ACC112 (cell line): Measurements from ENCODE around the gene TNS1.
A peak's percentile ranks its signal among the peaks of the same experiment; 100 is the strongest.

Source experiments
- H2AFZ ChIP-seq: fragments of 200-600 bp; sonication (generic); one replicate; pipeline ENCODE4 v1.6.0; 2017; ENCODE audit warnings: antibody characterized with exemption, low read length; ENCODE audit not compliant: unreplicated experiment
- H3K27ac ChIP-seq: fragments of 200-600 bp; sonication (generic); 2 replicates; pipeline ENCODE4 v1.5.1; 2014; ENCODE audit warnings: low read depth, mild to moderate bottlenecking, antibody characterized with exemption, low read length, moderate library complexity
- H3K27me3 ChIP-seq: fragments of 200-600 bp; sonication (generic); 2 replicates; pipeline ENCODE4 v1.6.1; 2014; ENCODE audit warnings: mild to moderate bottlenecking, antibody characterized with exemption, low read length, moderate library complexity, mixed read lengths; ENCODE audit not compliant: insufficient read depth
- H3K36me3 ChIP-seq: fragments of 200-600 bp; sonication (generic); 2 replicates; pipeline ENCODE4 v1.6.1; 2016; ENCODE audit warnings: mild to moderate bottlenecking, antibody characterized with exemption, low read length, moderate library complexity, mixed read lengths; ENCODE audit not compliant: insufficient read depth
- H3K4me1 ChIP-seq: fragments of 200-600 bp; sonication (generic); one replicate; pipeline ENCODE4 v1.6.1; 2016; ENCODE audit warnings: low read length, mixed read lengths; ENCODE audit not compliant: insufficient read depth, unreplicated experiment, control insufficient read depth
- H3K4me3 ChIP-seq: fragments of 200-600 bp; sonication (generic); 2 replicates; pipeline ENCODE4 v1.5.1; 2014; ENCODE audit warnings: mild to moderate bottlenecking, low read depth, low read length
- H3K79me2 ChIP-seq: fragments of 200-600 bp; sonication (generic); one replicate; pipeline ENCODE4 v1.6.0; 2016; ENCODE audit warnings: low read length; ENCODE audit not compliant: control insufficient read depth, unreplicated experiment, insufficient read depth

TNS1 gene

DNA sequence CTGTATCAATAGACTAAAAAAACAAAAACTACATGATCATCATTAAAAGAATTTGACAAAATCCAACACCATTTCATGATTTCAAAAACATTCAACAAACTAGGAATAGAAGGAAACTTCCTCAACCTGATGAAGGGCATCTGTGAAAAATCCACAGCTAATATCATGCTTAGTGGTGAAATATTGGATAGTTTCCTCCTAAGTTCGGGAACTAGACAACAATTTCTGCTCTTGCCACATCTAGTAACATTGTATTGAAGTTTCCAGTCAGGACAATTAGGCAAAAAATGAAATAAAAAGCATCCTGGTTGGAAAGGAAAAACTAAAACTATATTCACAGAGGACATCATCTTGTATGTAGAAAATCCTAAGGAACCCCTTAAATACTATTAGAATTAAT lies 34.8 kb downstream of the TNS1 start:
- peaks cover 41% of the 10 kb centered on the region for H3K4me1 ChIP-seq
- peaks cover 49% of the 10 kb centered on the region for H3K79me2 ChIP-seq
- no peak overlapping the region for H2AFZ ChIP-seq
- H3K27ac ChIP-seq: no peak overlapping the region
- no peak overlapping the region for H3K4me3 ChIP-seq
- H3K36me3 ChIP-seq: peaks cover 22% of the 10 kb centered on the region
- no peaks in the 10 kb centered on the region for H3K27me3 ChIP-seq

DNA sequence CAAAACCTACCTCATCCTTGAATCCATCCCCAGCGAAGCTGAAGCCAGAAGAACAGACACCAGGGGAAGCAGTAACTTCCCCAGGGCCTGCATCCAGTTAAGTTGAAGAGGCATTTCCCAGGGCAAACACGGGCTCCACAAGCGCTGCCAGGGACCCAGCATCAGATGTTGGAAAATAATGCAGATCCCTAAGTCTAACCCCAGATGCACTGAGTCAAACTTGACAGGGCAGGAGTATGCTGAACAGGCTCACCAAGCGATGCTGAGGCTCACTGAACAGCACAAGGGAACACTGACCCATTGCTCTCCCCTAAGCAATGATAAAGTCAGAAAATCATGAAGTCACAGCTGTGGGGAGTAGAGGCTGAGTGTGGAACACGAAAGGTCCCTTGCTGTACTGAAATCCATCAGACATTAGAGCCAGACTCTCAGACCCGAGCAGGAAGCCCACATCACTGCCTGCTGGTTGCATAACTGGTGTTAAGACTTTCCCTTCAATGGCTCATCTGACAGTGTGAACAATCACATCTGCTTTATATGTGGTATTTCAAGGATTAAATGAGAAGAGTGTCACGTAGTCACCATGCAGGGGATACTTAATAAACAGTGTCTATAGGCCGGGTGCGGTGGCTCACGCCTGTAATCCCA lies 36.2 kb downstream of the TNS1 start:
- Histone ChIP-seq H3K27me3 (no peaks in the 10 kb centered on the region), H3K36me3 (peaks cover 19% of the 10 kb centered on the region), H3K27ac (peak overlapping the region; percentile 57), H3K79me2 (peaks cover 52% of the 10 kb centered on the region), H2AFZ (no peak overlapping the region), H3K4me1 (peaks cover 41% of the 10 kb centered on the region), H3K4me3 (no peak overlapping the region; the same call in 1 of the 2 replicates)

DNA sequence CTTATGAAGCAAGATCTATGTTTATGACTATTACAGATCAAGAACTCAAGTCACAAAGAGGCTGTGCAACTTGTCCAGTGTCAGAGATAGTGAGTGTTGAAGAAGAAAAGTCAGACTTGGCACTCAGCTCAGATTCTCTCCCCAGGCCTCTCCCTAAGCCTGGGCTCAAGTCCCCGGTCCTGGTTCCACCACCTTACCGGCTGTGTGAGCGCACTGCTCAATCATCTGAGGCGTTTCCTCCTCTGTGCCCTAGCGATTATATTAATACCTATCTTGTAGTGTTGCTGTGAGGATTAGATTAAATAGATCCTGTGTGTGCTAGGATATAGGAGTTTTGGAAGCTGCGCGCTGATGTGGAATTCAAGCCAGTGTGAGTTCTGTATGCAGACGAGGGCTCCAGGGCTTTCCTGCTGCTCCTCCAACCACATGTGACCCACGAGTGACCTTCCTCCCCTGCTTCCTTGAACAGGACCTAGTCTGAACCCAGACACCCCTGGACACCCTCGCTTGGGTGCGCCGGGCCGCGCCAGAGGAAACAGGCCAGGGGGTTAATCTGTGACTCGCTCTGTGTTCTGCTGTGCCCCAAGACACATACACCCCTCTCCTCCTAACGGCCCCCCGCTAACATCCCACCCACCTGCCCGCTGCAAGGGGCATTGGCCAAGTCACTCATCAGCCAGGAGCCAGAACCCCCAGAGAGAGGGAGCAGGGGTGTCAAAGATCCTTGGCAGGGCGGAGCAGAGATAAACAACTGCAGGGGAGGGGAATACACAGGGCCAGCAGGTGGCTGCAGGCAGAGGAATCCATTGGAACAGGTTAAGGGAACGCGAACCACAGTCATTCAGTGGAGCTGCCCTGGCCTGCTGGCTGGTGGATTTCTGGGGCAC lies 38.3 kb downstream of the TNS1 start:
- H2AFZ ChIP-seq: no peak overlapping the region
- no peak overlapping the region for H3K4me3 ChIP-seq
- H3K4me1 ChIP-seq: peaks cover 41% of the 10 kb centered on the region
- peaks cover under 1% of the 10 kb centered on the region; the same call in 1 of the 2 replicates for H3K36me3 ChIP-seq
- H3K79me2 ChIP-seq: peaks cover 41% of the 10 kb centered on the region
- no peaks in the 10 kb centered on the region for H3K27me3 ChIP-seq
- H3K27ac ChIP-seq: no peak overlapping the region

DNA sequence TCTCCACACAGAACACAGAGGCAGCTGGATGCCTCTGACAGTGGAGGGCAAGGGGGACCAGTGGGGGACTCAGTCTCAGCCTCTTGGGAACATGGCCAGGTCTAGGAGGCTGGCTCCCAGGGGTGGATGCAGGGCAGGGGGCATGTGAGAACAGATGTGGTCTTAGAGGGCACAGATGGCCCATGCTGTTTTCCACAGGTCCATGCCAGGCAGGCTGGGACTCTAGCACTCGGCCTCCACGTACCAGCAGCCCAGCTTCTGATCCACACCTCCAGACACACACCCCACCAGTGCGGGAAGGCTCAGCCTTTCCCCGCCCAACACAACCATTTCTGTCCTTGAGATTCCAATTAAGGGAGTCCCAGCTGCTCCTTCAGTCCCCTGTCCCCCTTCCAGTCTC lies 42.4 kb downstream of the TNS1 start:
- Histone ChIP-seq H3K79me2 (peaks cover 19% of the 10 kb centered on the region), H3K4me1 (peaks cover 16% of the 10 kb centered on the region), H3K36me3 (no peaks in the 10 kb centered on the region), H2AFZ (no peak overlapping the region), H3K27me3 (no peaks in the 10 kb centered on the region), H3K4me3 (no peak overlapping the region), H3K27ac (no peak overlapping the region)

DNA sequence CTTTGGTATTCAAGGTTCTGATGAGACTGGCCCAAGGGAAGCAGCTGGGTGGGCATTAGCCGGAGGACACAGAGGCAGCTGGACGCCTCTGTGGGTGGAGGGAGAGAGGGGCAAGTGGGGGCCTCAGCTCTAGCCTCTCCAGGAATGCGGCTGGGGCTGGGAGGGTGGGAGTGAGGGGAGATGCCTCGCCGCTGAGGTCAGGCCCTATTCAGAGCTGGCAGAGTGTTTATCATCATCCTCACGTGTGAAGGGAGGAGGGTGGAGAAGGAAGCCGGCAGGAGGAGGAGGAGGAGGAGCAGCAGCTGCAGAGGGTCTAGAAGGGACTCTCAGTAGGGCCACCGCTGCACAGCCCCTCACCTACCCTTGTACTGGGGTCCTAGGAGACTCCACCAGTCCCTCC lies 43.1 kb downstream of the TNS1 start:
- Histone ChIP-seq H2AFZ (no peak overlapping the region), H3K4me3 (no peak overlapping the region), H3K27me3 (no peaks in the 10 kb centered on the region), H3K79me2 (peaks cover 13% of the 10 kb centered on the region), H3K4me1 (peaks cover 10% of the 10 kb centered on the region), H3K27ac (no peak overlapping the region), H3K36me3 (no peaks in the 10 kb centered on the region)

DNA sequence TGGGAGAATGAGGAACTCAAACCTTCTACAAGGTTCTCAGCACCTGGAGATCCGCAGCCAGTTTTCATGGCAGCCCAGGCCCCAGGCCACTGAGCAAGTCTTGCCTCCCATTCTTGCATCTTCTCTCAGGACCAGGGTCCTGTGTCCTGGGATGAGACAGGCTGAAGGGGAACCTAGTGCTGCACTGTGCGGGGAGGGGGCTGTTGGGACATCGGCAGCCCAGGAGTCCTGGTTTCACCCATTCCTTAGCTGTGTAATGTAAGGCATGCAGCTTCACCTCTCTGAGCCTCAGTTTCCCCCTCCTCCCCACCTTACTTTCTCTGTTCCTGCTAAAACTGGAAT lies 43.9 kb downstream of the TNS1 start:
- Histone ChIP-seq H3K27ac (no peak overlapping the region), H3K79me2 (peaks cover 13% of the 10 kb centered on the region), H3K27me3 (no peaks in the 10 kb centered on the region), H3K4me3 (no peak overlapping the region), H3K4me1 (peaks cover 6% of the 10 kb centered on the region), H3K36me3 (no peaks in the 10 kb centered on the region), H2AFZ (no peak overlapping the region)

DNA sequence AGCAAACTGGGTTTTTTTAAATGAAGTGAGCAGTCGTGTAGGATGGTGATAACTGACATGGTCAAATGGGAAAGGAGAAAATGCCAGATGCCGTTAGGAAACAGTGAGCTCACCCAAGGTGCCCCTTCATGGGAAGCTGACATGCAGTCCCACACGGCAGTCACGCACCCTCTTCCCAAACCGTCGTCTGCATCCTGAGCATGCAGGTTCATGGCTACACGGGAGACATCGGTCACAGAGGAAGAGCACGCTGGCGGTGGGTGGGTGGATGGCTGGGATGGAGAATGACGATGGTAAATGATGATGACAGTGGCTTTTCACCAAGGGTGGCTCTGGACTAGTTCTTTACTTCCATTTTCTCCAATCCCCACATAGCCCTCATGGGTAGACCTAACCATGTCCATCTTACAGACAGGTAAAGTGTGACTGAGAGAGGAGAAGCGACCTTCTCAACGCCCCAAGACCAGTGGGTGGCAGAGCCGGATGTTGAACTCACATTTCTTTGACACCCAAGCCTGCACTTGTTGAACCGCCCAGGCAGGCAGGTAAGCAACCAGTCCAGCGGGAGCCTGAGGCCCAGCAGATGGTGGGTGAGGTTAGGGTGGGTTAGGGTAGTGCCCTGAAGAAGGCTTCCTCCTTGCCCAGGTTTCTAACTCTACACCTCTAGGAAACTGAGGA lies 44.5 kb downstream of the TNS1 start:
- H3K4me1 ChIP-seq: peaks cover 10% of the 10 kb centered on the region
- H3K27ac ChIP-seq: no peak overlapping the region
- no peaks in the 10 kb centered on the region for H3K27me3 ChIP-seq
- no peak overlapping the region for H3K4me3 ChIP-seq
- H2AFZ ChIP-seq: no peak overlapping the region
- H3K79me2 ChIP-seq: peaks cover 12% of the 10 kb centered on the region
- no peaks in the 10 kb centered on the region for H3K36me3 ChIP-seq

DNA sequence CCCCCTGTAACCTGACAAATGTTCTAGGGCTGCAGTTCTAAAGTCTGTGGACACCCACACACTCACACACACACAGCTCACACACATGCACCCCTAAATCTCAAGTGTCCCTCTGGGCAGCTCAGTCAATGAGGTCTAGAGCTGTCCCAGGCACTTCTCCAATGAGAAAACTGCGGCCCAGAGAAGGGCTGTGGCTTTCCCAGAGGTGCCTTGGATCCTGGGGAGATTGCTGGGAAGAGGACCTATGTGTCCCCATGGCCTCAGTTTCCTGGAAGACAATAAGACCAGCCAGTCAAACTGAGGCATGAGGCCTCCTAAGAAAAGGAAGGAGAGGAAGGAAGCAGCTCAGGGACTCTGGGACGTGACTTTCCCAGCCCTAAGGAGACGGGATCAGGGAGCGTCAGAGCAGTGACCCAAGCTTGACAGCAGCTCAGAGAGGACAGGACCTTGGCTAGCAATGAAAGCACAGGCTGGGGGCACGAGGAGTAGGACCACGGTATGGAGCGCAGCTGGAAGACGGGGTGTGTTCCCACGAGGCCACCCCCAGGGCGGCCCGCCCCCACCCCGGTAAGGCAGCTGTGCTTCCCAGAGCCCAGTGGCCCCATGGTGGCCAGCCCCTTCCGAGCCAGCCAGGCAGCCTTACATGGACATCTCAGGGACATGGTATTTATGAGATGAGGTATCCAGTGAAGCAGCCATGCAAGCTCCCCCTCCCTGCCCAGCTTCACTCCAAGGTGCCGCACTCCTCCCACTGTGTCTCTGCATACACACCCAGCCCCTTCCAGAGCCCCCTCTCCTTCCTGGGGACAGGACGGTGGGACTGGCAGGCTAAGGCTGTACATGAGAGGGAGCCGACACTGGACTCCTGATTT lies 46.0 kb downstream of the TNS1 start:
- H3K27me3 ChIP-seq: no peaks in the 10 kb centered on the region
- peaks cover 15% of the 10 kb centered on the region for H3K4me1 ChIP-seq
- H3K4me3 ChIP-seq: no peak overlapping the region
- peaks cover 10% of the 10 kb centered on the region for H3K79me2 ChIP-seq
- no peak overlapping the region for H2AFZ ChIP-seq
- H3K27ac ChIP-seq: no peak overlapping the region
- no peaks in the 10 kb centered on the region for H3K36me3 ChIP-seq

DNA sequence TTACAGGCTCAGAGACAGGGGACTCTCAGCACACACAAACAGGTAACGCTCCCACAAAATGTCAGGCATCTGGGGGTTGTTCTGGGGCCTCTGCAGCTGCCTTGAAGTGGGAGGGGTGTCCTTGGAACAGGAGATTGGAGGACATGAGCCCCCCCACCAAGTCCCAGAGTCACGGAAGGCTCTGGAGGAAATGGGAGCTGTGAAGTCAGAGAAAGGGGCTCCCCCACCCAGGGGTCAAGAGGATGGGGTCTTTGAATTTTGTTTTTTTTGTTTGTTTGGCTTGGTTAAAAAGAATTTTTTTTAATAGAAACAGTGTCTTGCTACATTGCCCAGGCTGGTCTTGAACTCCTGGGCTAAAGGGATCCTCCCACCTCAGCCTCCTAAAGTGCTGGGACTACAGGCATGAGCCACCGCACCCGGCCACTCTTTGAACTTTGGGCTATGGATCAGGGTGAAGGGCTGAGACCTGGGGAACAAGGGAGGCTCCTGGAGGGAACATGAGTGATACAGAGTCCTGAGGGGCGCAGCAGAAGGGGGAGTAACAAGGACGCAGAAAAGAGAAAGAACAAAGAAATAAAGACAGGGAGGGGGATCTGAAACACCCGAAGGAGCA lies 46.8 kb downstream of the TNS1 start:
- no peak overlapping the region for H2AFZ ChIP-seq

More for the DNA sequence above, 46.8 kb downstream of the TNS1 start:
- Histone ChIP-seq H3K27ac (no peak overlapping the region), H3K36me3 (no peaks in the 10 kb centered on the region), H3K4me1 (peaks cover 23% of the 10 kb centered on the region), H3K4me3 (no peak overlapping the region), H3K27me3 (no peaks in the 10 kb centered on the region), H3K79me2 (peaks cover 4% of the 10 kb centered on the region)
